Fibroblast of the conjunctiva (primary cell): ENCODE measurements around the gene NHS.
A peak's percentile ranks its signal among the peaks of the same experiment; 100 is the strongest.

Source experiments
- DNase-seq: peaks from one replicate; pipeline ENCODE4 v3.0.0-alpha.2; 2010; ENCODE audit warnings: low read depth

NHS gene

DNA sequence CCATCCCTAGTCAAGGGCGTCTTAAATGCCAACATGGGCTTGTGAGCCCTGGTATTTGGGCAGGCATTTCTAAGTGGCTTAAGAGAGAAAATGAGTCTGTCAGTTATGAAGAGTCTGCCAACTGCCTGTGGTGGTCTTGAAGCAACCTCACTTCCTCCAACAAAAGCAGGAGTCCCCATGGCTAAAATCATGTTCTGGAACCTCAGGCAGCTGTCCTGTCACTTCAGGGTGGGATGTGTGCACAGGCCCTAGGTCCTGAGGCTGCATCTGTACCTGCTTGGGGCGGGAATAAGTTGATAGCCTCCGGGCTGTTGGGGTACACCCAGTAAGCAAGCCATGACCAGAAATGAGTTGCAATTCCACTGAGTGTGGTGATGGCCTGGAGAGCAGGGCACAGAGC is 247.3 kb downstream of the NHS start:
- DNase-seq, result no peak

DNA sequence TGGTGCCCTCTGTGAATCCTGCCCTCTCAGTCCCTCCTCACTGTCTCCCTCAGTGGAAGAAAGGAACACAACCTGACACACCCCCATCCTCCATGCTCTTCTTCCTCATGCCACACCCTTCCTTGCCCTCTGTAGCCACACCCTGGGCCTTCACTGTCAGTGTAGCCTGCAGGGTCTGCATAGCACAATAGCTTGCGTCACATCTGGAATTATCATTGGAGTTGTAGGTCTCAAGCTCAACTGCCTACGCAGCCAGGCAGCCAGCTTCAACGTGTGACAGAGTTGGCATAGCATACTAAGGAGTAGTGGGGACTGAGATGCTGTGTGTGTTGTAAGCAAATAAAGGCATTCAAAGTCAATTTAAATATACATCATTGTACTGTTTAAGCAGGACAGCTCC is 248.8 kb downstream of the NHS start:
- no peak for DNase-seq

DNA sequence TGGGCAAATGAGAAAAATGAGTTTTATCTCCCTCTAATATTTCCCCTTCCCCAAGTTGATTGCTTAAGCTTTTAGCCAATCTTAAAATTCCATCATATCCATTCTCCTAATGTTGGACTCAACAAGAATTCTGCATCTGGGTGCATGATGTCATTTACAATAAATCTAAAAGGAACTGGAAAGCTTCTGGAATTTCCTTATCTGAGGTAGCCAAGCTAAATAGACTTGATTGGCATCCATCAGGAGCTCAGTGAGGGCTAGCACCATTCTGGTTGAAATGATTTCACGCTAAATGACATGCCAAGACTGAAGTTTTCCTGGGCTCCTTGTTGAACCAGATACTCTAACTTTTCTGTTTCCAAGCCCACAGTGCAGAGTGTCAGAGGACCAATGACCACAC is 252.0 kb downstream of the NHS start:
- DNase-seq, result no peak

DNA sequence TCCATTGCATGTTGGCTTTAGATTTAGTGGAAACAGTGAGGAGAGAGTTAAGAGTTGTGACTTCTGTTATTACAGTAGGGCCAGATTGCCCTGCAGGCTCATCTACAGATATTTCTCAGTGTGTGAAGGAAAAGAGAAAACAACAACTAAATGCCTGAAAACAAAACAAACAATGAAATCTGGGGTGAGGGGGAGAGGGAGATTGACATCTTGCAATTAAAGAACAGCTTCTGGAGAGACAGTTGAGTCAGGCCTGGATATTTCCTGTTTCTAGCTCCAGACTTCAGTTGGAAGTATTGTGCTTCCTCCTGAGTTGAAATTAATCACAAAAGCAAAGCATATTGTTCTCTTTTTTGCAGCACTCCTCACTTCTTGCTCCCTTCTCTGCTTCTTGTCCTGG is 254.0 kb downstream of the NHS start:
- DNase-seq, result no peak

DNA sequence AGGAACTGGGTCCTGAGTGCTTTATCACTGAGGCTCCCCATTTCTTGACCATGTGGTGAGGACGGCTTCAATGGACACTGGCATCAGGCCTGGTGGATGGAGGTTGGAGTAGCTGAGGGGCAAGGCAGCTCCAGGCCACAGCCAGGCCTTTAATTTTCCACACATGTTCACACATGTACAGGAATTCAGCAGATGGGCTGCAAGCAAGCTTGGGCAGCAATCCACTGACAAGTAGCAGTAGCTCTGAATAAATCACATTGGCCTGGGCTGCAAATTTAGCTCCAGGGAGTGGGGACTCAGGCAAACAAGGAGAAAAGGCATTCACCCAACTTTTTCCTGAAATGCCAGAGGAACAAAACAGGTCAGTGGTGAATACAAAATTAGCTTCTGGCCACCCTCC is 254.5 kb downstream of the NHS start:
- no peak for DNase-seq

DNA sequence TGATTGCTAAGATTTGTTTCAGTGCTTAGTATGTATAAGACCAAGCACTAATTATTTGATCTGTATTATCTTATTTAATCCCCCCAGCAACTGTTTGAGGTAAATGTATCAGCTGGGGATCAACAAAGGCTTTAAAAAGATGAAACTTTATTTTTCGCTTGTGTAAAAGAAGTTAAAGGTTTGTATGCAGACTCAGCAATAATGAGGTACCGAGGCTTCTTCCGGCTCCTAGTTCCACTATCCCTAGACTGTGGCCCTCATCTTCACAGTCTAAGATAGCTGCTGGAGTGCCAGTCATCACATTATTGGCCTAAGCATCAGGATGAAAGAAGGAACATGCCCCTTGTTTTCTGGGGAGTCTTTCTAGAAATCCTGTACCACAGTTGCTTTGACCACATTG is 256.6 kb downstream of the NHS start:
- DNase-seq, result no peak

DNA sequence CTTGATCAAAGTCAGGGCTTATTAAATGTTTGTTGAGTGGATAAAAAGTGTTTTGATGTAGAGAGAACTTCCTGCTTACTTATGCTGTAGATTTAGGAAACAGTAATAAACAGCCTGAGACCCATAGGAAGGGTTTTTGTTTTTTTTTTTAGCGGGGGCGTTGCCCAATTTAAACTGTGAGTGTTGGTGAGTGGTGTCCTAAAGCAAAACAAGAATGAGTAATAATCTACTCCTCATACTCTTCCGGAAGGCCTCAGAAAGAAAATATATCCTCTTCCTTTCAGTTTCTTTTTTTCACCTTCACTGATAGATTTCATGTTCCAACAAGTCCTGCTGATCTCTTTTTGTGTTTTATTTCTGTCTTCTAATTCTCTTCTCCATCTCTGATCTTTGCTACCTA is 257.9 kb downstream of the NHS start:
- DNase-seq, result no peak

DNA sequence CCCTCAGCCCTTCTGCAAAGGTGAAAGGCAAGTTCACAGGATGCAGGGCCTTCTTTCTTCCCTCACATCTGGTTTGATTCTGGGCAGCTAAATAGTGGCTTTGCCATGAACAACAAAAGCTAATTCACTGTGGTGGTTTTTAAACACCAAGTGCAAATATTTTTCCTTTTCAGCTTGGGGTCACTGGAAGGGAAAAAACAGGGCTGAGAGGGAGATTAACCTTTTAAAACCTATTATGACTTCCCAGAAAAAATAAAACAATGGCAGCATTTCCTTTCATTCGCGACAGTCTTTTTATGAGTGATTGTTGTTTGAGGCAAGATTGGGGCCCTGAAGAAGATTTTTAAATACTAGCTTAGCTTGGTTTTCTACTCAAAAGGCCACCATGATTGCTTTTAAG is 258.5 kb downstream of the NHS start:
- no peak for DNase-seq

DNA sequence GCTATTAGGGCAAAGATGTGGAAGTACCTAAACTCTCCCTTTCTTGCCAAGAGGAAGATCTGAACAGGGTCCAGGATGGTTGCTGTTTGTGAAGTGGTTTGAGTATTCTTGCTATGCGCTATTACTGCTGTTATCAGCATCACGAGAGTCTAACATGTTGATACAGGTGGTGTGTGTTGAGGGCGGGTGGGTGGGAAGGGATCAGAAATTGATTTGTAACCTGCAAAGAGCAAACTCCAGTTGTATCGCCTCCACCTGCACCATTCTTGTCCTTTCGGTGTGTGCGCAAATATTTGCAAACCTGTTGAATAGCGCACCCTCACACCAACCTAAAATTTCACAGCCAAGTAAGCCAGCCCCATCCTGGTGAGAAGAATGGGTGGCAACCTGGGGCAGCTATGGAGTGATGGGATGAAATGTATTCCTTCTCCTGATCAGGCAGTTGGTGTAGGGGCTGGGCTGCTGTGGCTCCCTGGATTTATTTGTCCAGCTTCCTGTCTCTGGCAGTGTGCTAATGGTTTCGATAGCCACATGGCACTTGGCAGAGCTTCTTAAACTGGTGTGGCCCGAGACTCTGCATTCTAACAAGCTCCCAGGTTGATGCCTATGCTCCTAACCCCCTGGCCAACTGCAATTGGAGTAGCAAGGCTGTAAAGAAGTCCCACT is 259.7 kb downstream of the NHS start:
- no peak for DNase-seq

DNA sequence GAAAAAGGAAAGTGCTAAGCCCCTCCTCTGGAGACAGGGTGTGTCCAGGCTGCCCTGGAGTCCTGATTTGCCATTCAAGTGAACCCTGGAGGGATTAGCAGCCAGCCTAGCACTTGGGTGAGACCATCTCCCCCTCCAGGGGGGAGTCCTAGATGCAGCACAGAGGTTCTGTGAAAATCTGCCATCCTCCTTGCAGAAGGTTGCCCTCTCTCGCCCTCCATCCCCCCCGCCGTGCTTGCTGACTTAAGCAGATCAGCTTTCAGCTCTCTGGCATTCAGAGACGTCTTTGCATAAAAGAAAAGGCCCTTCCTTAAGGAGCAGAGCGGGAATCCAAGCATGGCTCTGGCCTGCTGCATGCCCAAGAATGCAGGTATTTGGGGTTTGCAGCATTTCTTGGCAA is 260.2 kb downstream of the NHS start:
- DNase-seq, result peak; percentile 48

DNA sequence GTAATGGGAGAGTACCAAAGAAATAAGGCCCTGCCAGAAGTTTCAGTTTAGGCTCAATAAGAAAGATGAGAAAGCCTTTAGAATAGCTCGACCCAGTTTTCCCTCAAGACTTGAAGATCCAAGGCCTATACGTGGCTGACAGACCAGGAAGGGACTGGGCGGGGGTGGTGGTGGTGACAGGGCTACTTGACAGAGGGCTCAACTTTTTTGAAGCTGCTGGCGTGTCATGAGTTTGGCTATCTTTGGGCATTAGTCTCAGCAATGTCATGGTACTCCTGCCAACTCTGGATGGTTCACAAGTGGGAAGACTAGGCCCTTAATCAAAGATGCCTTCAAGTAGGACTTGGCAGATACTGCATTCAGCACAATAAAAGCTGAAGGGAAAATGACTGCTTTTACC is 262.2 kb downstream of the NHS start:
- DNase-seq, result no peak

DNA sequence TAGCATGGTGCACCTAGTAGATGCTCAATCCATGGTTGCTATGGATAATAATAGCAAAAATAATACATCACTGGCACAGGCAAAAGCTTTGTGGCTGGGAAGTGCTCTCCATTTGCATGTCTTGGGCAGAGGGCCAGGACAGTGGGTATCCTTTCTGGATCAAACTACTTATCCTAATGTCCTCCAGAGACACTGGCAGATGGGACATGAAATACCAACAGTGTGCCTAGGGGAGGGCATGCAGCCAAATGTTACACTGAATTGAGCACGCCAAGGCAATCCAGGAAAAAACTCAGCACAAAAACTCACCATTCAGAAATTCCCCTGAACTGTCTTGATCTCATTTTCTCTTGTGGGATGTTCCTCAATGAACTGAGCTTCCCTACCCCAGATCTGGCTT is 263.7 kb downstream of the NHS start:
- DNase-seq, result no peak

DNA sequence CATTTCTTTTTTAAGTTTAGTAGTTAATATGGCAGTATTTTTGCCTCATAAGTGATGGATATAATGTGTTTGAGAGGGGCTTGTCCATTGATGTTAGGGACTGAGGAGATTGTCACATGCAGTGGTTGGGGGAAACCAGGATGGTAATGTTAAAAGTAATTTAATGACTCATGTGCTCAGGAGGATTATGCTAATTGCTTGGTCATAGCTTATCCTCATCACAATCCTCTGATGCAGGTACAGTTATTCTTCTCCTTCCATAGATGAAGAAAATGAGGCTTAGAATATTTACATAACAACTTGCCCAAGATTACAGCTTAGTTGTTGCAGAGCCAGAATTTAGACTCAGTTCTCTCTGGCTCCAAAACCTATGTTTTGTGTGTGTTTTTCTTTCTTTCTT is 267.9 kb downstream of the NHS start:
- no peak for DNase-seq

DNA sequence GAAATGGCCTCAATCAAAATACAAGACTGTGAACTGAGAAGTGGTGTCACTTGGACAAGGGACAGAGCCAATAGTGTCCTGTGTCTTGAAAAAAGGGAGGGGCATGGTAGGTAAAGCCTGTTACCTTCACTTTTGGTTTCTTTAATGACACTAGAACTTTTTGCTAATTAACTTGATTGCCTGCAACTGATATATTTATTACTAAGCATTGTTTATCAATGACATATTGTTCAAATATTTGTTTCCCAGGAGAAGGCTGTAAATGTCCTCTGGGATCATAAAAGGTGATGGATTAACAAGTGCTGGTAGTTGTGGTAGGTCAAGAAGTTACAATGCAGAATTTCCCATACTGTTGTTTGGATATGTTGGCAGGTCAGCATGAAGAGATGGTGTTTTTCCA is 268.5 kb downstream of the NHS start:
- DNase-seq, result no peak

DNA sequence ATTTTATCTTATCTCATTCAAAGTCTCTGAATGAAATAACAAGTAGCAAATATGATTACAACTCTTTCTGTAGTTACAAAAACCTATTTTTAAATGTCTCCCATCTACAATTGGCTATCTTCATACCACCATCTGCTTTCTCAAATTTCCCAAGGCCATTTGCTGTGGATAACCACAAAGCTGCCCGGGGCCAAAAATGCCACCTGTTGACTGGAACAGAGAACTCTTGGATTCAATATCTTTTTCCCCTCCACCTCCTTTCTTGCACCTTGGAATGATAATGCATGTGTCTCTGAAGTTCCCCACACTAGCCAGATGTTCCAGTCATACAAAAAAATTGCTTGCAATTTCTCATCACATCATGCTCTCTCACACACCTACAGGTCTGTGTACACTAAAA is 269.0 kb downstream of the NHS start:
- no peak for DNase-seq

DNA sequence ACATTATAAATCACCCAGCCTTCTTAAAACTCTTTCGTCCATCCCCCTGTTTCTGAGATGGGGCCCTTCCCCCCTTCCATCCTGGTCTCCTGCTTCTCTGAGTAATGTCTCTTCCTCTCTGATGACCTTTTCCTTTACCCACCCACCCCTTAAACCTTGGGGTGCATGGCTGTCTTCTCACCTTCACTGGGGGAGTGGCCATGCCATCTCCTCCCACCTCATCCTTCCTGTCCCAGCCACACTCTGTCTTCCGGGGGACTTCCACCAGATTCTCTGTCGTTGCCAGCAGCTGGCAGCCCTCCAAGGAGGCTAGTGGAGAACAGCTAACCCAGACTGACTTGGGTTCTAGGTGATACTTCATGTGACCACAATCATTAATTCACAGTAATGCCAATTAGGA is 279.1 kb downstream of the NHS start:
- DNase-seq, result no peak

DNA sequence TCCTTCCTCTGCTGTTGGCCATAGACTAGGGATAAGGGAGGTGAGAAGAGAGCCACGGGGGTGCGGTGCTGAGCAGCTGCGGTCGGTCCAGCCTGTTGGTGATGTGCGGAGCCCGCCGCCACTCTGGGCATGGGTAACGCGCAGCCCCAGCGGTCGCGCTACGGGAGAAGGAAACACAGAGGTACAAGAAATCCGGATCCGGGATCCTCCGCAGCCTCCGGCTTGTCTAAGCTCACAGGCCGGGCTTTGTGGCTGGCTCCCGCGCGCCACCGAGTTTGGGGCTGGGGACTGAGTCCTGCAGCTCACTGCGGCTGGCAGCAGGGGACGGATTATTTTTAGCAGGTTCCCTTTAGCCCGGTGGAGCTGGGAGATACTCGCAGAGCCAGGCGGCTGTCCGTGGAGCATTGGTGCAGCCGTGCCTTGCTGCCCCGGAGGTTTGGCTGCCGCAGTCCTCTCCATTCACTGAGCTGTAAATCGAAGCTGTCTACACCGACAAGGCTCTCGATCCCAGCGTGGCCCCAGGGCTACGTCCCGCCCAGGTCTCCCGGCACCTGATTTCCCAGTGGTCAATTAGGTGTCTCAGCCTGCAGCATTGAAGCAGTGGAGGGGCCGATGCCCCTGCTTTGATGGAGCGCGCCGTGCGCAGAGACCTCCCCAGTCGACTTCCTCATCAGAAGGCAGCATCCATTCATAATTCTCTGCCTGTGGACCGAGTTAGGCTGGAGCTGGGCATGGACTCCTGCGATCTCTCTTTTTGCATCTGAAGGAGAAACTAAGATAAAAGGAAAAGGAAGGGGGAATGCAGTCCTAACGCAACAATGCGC is 280.4 kb downstream of the NHS start:
- DNase-seq, result no peak

DNA sequence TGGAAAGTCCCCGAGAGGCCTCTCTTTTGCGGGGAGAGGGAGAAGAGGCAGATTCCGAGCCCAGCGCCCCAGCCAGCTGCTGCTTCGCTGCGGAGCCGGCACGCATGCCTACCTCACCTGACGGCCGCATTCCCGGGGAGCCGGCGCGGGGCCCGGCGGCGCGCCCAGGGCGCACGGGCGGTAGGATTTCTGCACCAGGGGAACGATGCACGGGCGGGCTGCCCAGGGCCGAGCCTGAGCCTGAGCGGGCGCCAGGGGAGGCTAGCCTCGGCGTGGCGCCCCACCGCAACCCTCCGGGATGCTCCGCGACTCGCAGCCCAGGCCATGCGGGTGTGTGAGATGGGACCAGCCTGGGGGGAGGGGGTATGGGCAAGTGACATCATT is 281.0 kb downstream of the NHS start:
- no peak for DNase-seq

DNA sequence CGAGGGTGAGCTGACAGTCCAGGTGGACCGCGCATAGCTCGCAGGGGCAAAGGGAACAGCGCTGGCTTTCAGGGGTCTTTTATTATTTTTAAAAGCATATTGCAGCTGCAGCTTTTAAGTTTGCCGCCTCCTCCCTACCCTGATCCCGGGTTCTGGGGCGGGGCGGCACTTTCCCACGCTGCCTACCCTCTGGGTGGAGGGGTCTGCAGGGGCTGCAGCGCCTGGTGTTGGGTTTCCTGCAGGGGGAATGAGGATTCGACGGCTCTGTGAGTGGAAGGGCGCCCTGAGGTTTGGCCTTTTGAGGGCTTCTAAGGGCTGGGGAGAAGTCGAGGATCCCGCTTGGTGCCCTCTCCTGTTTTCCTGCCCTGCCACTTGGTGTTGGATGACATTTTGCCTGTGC is 281.6 kb downstream of the NHS start:
- no peak for DNase-seq

DNA sequence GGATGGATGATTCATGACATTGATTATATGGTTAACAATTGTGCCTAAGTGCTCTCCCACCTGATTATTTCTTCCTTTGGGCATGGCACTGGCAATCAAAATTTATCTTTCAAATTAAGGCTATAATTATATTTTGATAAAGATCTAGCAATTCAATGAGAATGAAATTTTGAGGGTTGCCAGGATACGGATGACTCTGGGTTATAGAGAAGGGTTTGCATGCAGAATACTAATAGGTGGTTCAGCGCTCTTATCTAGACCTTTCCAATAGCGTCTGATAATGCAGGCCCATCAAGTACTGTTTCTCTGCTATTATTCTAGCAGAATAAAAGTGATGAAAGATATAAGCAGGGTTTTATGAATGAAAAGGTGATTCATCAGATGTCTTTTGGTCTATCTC is 287.4 kb downstream of the NHS start:
- no peak for DNase-seq

DNA sequence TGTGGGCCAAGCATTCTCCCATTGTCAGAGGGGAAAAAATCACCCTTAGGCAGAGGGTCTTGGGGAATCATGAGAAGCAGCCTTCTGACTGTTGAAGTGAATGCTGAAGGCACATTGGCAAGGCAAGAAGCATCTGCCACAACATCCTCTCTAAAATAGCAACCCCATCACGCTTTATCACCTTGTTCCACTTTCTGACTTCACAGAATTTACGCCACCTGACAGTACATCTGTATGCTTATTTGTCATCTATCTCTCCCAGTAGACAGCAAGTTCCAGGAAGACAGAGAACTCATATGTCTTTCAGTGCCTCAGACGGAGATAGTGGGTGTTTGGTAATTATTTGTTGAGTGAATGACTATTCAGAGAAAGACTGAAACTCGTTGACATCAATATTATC is 293.9 kb downstream of the NHS start:
- no peak for DNase-seq

DNA sequence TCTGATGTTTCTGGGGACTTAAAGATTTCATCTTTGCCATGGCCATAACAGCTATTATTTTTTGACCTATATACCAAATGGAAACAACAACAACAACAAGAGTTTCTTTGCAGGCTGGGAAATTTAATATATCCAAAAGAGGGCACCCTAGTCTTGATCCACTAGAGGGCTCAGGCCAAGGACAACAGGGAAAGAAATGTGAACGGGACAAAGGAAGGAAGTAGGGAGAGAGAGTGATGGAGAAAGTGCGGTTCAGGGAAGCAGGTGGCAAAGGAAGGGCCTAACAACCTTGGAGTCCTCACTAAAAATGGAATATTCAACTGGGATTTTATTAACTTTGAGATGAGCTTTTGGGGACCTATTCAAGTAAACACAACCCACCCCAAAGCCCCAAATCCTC is 294.5 kb downstream of the NHS start:
- no peak for DNase-seq

DNA sequence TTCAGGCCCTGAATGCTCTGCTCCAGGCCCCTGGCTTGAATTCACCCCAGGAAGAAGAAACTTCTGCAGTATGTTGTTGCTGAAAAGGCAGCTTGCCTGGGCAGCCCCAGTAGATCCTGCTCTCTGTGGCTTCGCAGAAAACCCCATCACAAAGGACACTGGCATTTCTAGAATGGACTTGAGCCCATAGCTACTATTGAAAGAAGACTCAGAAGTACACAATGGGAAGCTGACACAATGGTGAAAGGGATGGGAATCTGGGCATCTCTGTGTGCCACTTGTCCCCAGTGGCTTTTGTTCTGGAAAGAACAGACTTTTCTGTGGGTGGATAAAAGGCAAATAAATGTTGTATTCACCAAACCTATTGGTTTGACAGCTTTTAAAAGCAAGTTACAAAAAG is 294.9 kb downstream of the NHS start:
- no peak for DNase-seq

DNA sequence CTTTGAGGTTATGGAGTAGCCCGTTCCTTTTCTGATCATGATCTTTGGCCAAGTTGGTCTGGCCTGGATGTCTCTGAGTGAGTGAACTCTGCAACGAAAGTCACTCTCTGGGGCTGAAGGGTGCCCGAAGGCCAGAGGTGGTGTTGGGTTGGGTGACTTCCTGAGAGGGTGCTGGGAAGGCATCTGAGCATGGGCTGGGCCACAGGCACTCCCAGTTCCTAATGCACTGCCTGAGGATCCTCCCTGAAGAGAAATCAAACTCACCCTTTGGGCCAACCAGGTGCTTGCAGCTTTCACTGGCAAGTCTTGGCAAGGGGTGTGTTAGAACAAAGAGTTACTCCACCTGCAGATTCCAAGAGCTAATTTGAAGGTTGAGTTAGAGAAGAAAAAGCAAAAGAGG is 295.9 kb downstream of the NHS start:
- no peak for DNase-seq
